T follicular helper cell (primary cell): ENCODE data around the gene TREML4.

Experiments used
- DNase-seq: peaks from one replicate; pipeline ENCODE4 v3.0.0-alpha.2; 2020; ENCODE audit warnings: low read depth

TREML4 gene

GRCh38 chr6:41255110-41255509, 27.0 kb downstream of the TREML4 start:
- no peak for DNase-seq

- DNase-seq: no peak
These were observed 27.6 kb downstream of the TREML4 start for GRCh38 chr6:41255638-41256246.

- no peak for DNase-seq
These were observed 28.2 kb downstream of the TREML4 start for GRCh38 chr6:41256383-41256782.

- no peak for DNase-seq
These were observed 29.4 kb downstream of the TREML4 start for GRCh38 chr6:41257369-41258195.

- no peak for DNase-seq
These were observed 30.0 kb downstream of the TREML4 start for GRCh38 chr6:41258196-41258493.

GRCh38 chr6:41262401-41262800, 34.3 kb downstream of the TREML4 start:
- DNase-seq: no peak

- DNase-seq: no peak
These were observed 35.1 kb downstream of the TREML4 start for GRCh38 chr6:41263267-41263666.

- no peak for DNase-seq
These were observed 38.4 kb downstream of the TREML4 start for GRCh38 chr6:41266541-41266940.

- DNase-seq: no peak
These were observed 40.3 kb downstream of the TREML4 start for GRCh38 chr6:41268478-41268877.

GRCh38 chr6:41269166-41269565, 41.0 kb downstream of the TREML4 start:
- no peak for DNase-seq

GRCh38 chr6:41269716-41270115, 41.6 kb downstream of the TREML4 start:
- DNase-seq: no peak

- no peak for DNase-seq
These were observed 43.8 kb downstream of the TREML4 start for GRCh38 chr6:41271901-41272395.

- no peak for DNase-seq
These were observed 44.6 kb downstream of the TREML4 start for GRCh38 chr6:41272591-41273240.

- no peak for DNase-seq
These were observed 45.6 kb downstream of the TREML4 start for GRCh38 chr6:41273714-41274113.

- no peak for DNase-seq
These were observed 46.1 kb downstream of the TREML4 start for GRCh38 chr6:41274256-41274655.

- no peak for DNase-seq
These were observed 47.3 kb downstream of the TREML4 start for GRCh38 chr6:41275489-41275888.

GRCh38 chr6:41277605-41278004, 49.5 kb downstream of the TREML4 start:
- no peak for DNase-seq

GRCh38 chr6:41278699-41279405, 50.7 kb downstream of the TREML4 start:
- peak; percentile 43 for DNase-seq

GRCh38 chr6:41280381-41281057, 52.4 kb downstream of the TREML4 start:
- no peak for DNase-seq

GRCh38 chr6:41283600-41283999, 55.5 kb downstream of the TREML4 start:
- DNase-seq: no peak

GRCh38 chr6:41284726-41285125, 56.6 kb downstream of the TREML4 start:
- no peak for DNase-seq
